Stimulated activated naive CD8-positive, alpha-beta T cell treated with anti-CD3 and anti-CD28 coated beads, Interleukin-15, amount 100 ng/mL, for 72 hours (primary cell): ENCODE measurements around the gene CHTF18.
A peak's percentile ranks its signal among the peaks of the same experiment; 100 is the strongest.
"Not testable (repeated sequence)": the region's sequence is repeated elsewhere in the genome, so short reads cannot be mapped to it uniquely, and the experiment has no call there.

ENCODE experiments used
- ATAC-seq: fragments of 150-1000 bp; cut with Tn5 transposase; 2 replicates; pipeline ENCODE4 v1.10.0; 2021; ENCODE audit warnings: mild to moderate bottlenecking, moderate library complexity
- DNase-seq, 2 donors: peaks; one replicate each; pipeline ENCODE4 v3.0.0; 2021 to 2022
- H3K27ac Mint-ChIP-seq, 2 donors: one replicate each; pipeline ENCODE4 v1.8.0; 2022; ENCODE audit warnings: mild to moderate bottlenecking in 2 of 2, mixed read lengths in 2 of 2, moderate library complexity in 2 of 2
- H3K27me3 Mint-ChIP-seq: one replicate; pipeline ENCODE4 v1.8.0; 2022; ENCODE audit warnings: mixed read lengths
- H3K4me1 Mint-ChIP-seq: one replicate; pipeline ENCODE4 v1.8.0; 2022; ENCODE audit warnings: mild to moderate bottlenecking, mixed read lengths
- H3K4me3 Mint-ChIP-seq, 2 donors: one replicate each; pipeline ENCODE4 v1.8.0; 2022; ENCODE audit warnings: mild to moderate bottlenecking in 2 of 2, mixed read lengths in 2 of 2, moderate library complexity in 1 of 2
- H3K9me3 Mint-ChIP-seq, 2 donors: one replicate each; pipeline ENCODE4 v1.8.0; 2022; ENCODE audit warnings: mixed read lengths in 2 of 2

Gene CHTF18

GRCh38 chr16:788399-789126, at the start of gene CHTF18:
TSS of gene CHTF18 (plus strand) at chr16:788620. CDS start at chr16:788685, 65 bp downstream.
- peaks cover 51% of the 10 kb centered on the region for H3K4me1 Mint-ChIP-seq
- DNase-seq (peak; percentile 93 to 96), ATAC-seq (peak; percentile 90)
- H3K4me3 Mint-ChIP-seq, result peak within 1 kb of the TSS; percentile 89 to 92
- no peaks in the 10 kb centered on the region for H3K27me3 Mint-ChIP-seq
- peak within 1 kb of the TSS; percentile 85 to 86 for H3K27ac Mint-ChIP-seq
- no peaks in the 10 kb centered on the region for H3K9me3 Mint-ChIP-seq

- H3K9me3 Mint-ChIP-seq, result no peaks in the 10 kb centered on the region
- no peaks in the 10 kb centered on the region for H3K27me3 Mint-ChIP-seq
- H3K4me3 Mint-ChIP-seq, result peak overlapping the region; percentile 85 to 87
- H3K4me1 Mint-ChIP-seq, result peaks cover 43% of the 10 kb centered on the region
- ATAC-seq (no peak), DNase-seq (no peak)
- peak overlapping the region in 1 of 2 donors; percentile 94 for H3K27ac Mint-ChIP-seq
These were observed 48.6 kb upstream of the CHTF18 start for GRCh38 chr16:739560-740458.

- Mint-ChIP-seq H3K27me3 (no peaks in the 10 kb centered on the region), H3K9me3 (no peaks in the 10 kb centered on the region), H3K27ac (peak overlapping the region in 1 of 2 donors; percentile 94), H3K4me1 (peaks cover 39% of the 10 kb centered on the region), H3K4me3 (peak overlapping the region; percentile 85 to 87)
- ATAC-seq (peak; percentile 35), DNase-seq (no peak)
These were observed 48.0 kb upstream of the CHTF18 start for GRCh38 chr16:740459-740763.

- Mint-ChIP-seq H3K27ac (peak within 1 kb of the TSS; percentile 52 to 94), H3K27me3 (no peaks in the 10 kb centered on the region), H3K4me1 (peaks cover 33% of the 10 kb centered on the region), H3K4me3 (peak within 1 kb of the TSS; percentile 85 to 87), H3K9me3 (no peaks in the 10 kb centered on the region)
- ATAC-seq, result peak; percentile 85
- peak; percentile 94 to 97 for DNase-seq
These were observed 47.5 kb upstream of the CHTF18 start, which contains the start of gene CIAO3 for GRCh38 chr16:740764-741505. TSS of gene CIAO3 (minus strand) at chr16:740997. CDS start at chr16:740985, 12 bp downstream.

GRCh38 chr16:741986-742629, 46.3 kb upstream of the CHTF18 start:
- DNase-seq (no peak), ATAC-seq (no peak)
- peak overlapping the region; percentile 85 to 87 for H3K4me3 Mint-ChIP-seq
- H3K27ac Mint-ChIP-seq, result no peak overlapping the region
- H3K9me3 Mint-ChIP-seq, result no peaks in the 10 kb centered on the region
- H3K4me1 Mint-ChIP-seq, result peaks cover 22% of the 10 kb centered on the region
- H3K27me3 Mint-ChIP-seq, result no peaks in the 10 kb centered on the region

- not testable (repeated sequence) for H3K27ac Mint-ChIP-seq, H3K9me3 Mint-ChIP-seq, ATAC-seq, H3K27me3 Mint-ChIP-seq, DNase-seq, H3K4me3 Mint-ChIP-seq
- H3K4me1 Mint-ChIP-seq, result peaks cover 16% of the 10 kb centered on the region
These were observed 45.5 kb upstream of the CHTF18 start for GRCh38 chr16:742894-743293.

DNA sequence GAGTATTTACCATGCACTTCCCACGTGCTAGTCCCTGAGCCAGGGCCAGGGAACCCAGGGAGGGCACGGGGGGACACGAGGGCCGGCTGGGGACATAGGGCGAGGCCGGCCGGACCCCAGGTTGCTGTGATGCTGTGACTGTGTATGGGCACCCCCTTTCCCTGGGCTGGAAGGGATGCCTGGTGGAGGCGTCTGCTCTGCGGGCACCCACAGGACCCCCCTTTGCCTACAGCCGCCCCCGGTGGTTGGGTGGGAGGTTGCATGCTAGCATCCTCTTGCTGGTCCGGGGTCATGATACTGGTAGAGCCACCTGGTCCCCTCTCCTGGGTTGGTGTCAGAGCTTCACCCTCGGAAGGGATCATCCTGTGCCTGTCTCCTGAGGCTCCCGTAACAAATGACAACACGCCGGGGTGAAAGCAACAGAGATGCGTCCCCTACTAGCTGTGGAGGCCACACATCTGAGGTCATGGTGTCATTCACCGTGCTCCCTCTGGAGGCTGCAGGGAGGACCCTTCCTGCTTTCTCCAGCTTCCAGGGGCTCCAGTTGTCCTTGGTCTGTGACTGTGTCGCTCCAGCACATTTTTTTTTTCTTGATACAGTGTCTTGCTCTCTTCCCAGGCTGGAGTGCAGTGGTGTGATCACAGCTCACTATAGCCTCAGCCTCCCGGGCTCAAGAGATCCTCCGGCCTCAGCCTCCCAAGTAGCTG, 44.5 kb upstream of the CHTF18 start:
- no peak for ATAC-seq

DNA sequence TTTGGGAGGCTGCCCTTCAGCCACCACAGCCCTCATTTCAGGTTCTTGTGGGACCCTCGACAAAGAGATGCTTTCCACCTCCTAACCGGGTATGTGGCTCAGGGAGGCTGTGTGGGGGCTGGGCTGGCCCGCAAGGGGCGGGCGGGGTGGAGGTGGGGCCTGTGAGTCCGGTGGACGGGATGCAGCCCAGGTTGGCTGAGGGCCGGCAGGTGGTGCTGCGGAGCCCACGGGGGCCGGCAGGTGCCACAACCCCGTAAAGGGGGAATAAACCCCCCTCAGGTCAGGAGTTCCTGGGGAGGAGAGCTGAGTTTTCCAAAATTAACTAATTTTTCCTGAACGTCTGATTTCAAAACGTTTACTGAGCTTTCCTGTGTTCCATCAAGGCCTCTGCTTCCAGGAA, 42.7 kb upstream of the CHTF18 start:
- Mint-ChIP-seq H3K27ac (no peak overlapping the region), H3K4me1 (no peaks in the 10 kb centered on the region), H3K9me3 (no peaks in the 10 kb centered on the region), H3K27me3 (no peaks in the 10 kb centered on the region), H3K4me3 (no peak overlapping the region)
- no peak for ATAC-seq
- no peak for DNase-seq

More for the DNA sequence above, 44.5 kb upstream of the CHTF18 start:
- Mint-ChIP-seq H3K27me3 (no peaks in the 10 kb centered on the region), H3K27ac (no peak overlapping the region), H3K4me1 (peaks cover 14% of the 10 kb centered on the region), H3K9me3 (no peaks in the 10 kb centered on the region), H3K4me3 (no peak overlapping the region)
- DNase-seq, result no peak

- Mint-ChIP-seq H3K27me3 (no peaks in the 10 kb centered on the region), H3K4me3 (no peak overlapping the region), H3K4me1 (no peaks in the 10 kb centered on the region), H3K27ac (no peak overlapping the region), H3K9me3 (no peaks in the 10 kb centered on the region)
- ATAC-seq, result no peak
- DNase-seq, result no peak
These were observed 41.8 kb upstream of the CHTF18 start for GRCh38 chr16:746637-747036.

DNA sequence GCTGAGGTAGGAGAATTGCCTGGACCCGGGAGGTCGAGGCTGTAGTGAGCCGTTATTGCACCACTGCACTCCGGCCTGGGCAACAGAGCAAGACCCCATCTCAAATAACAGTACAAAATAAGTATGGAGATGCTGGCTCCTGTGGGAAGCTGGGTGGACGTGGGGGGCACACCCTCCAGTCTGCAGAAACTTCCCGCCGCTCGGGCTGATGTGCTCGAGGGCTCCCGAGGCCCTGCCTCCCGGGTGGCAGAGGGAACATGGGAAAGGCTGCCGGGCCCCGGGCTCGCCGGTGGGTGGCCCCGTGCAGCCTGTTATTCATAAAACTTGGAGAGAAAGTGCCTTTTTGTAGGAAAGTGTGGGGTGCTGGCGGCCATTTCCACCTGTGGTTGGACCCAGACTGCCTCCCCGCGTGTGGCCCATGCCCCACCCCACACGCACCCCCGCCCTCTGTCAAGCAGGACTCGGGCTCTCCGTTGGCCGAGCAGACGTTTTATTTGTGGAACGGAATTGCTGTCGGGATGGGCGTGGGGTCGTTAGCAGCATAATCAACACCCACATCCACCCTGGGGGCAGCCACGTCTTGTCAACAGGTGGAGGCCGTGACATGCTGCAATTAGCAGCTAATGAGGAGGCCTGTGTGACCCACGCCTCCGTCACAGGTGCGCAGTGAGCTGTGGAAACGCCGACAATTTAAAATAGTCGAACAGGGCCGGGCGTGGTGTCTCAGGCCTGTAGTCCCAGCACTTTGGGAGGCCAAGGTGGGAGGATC, 40.3 kb upstream of the CHTF18 start:
- Mint-ChIP-seq H3K4me3 (no peak overlapping the region), H3K27ac (no peak overlapping the region), H3K4me1 (no peaks in the 10 kb centered on the region), H3K27me3 (no peaks in the 10 kb centered on the region), H3K9me3 (no peaks in the 10 kb centered on the region)
- DNase-seq, result no peak
- no peak for ATAC-seq

DNA sequence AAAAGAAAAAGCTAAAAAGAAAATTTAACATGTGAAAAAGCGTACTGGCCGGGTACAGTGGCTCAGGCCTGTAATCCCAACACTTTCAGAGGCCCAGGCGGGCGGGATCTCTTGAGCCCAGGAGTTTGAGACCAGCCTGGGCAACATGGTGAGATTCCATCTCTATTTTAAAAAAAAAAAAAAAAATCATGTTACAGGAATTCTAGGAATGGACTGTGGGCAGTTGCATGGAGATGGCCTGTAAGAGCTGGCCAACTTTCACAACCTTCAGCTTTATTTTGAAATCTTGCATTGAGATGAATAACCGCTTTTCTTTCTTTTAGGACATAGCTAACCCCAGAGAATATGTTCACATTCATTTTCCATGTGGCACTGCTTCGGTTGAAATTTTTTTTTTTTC, 39.4 kb upstream of the CHTF18 start:
- no peaks in the 10 kb centered on the region for H3K27me3 Mint-ChIP-seq
- no peak for DNase-seq
- no peak for ATAC-seq
- no peaks in the 10 kb centered on the region for H3K4me1 Mint-ChIP-seq
- no peak overlapping the region for H3K27ac Mint-ChIP-seq
- no peaks in the 10 kb centered on the region for H3K9me3 Mint-ChIP-seq
- H3K4me3 Mint-ChIP-seq, result no peak overlapping the region

GRCh38 chr16:750485-750884, 37.9 kb upstream of the CHTF18 start:
- ATAC-seq (no peak), DNase-seq (no peak)
- no peak overlapping the region for H3K27ac Mint-ChIP-seq
- no peak overlapping the region for H3K4me3 Mint-ChIP-seq
- H3K9me3 Mint-ChIP-seq, result no peaks in the 10 kb centered on the region
- H3K27me3 Mint-ChIP-seq, result no peaks in the 10 kb centered on the region
- H3K4me1 Mint-ChIP-seq, result no peaks in the 10 kb centered on the region

- H3K4me3 Mint-ChIP-seq, result no peak overlapping the region
- H3K27me3 Mint-ChIP-seq, result peaks cover 2% of the 10 kb centered on the region
- H3K27ac Mint-ChIP-seq, result no peak overlapping the region
- H3K4me1 Mint-ChIP-seq, result no peaks in the 10 kb centered on the region
- no peak for DNase-seq
- no peak for ATAC-seq
- H3K9me3 Mint-ChIP-seq, result no peaks in the 10 kb centered on the region
These were observed 37.0 kb upstream of the CHTF18 start for GRCh38 chr16:751152-752006.
